HFFc6 (cell line): ENCODE data around the gene IBA57. TPM values are rescaled to one million over a fixed set of nuclear protein-coding genes. Genes with fewer than 3 reads are reported as not detected.
"Not testable (repeated sequence)": the region's sequence is repeated elsewhere in the genome, so short reads cannot be mapped to it uniquely, and the experiment has no call there.

Experiments used
- DNase-seq: peaks from one replicate; pipeline ENCODE4 v3.0.0-alpha.2; 2018
- H3K27ac Mint-ChIP-seq: 2 replicates; pipeline ENCODE4 v1.8.0; 2020; ENCODE audit warnings: mild to moderate bottlenecking, mixed read lengths
- H3K27me3 Mint-ChIP-seq: 2 replicates; pipeline ENCODE4 v1.8.0; 2021; ENCODE audit warnings: mild to moderate bottlenecking, moderate library complexity, mixed read lengths; ENCODE audit not compliant: insufficient read depth
- H3K36me3 Mint-ChIP-seq: 2 replicates; pipeline ENCODE4 v1.8.0; 2021; ENCODE audit warnings: low read depth, mixed read lengths
- H3K4me1 Mint-ChIP-seq: 2 replicates; pipeline ENCODE4 v1.8.0; 2020; ENCODE audit warnings: low read depth, mixed read lengths
- H3K4me3 Mint-ChIP-seq: 2 replicates; pipeline ENCODE4 v1.8.0; 2020; ENCODE audit warnings: mild to moderate bottlenecking, moderate library complexity, mixed read lengths
- H3K9me3 Mint-ChIP-seq: 2 replicates; pipeline ENCODE4 v1.8.0; 2020; ENCODE audit warnings: mild to moderate bottlenecking, mixed read lengths
- total RNA-seq, 6 experiments: library from RNA; stranded (reverse); fragmentation: NEBNext Ultra II Directional; extraction: Animal tissue kit (Norgen Biotek cat#: 25700); gene quantifications; 2 replicates in 1 of 6; 3 replicates in 5 of 6; pipeline ENCODE4 v1.2.3, GENCODE V29; 2021
- TF ChIP-seq, protein P1 (sequence below): fragments of 200-600 bp; sonication (generic); IDR thresholded peaks from 2 replicates; pipeline ENCODE4 v1.5.0; 2021; ENCODE audit warnings: antibody characterized with exemption, mild to moderate bottlenecking

Gene IBA57
- total RNA-seq, 6 experiments from 2014 or later, result 4.2 to 5.8 (median 4.7) TPM

DNA sequence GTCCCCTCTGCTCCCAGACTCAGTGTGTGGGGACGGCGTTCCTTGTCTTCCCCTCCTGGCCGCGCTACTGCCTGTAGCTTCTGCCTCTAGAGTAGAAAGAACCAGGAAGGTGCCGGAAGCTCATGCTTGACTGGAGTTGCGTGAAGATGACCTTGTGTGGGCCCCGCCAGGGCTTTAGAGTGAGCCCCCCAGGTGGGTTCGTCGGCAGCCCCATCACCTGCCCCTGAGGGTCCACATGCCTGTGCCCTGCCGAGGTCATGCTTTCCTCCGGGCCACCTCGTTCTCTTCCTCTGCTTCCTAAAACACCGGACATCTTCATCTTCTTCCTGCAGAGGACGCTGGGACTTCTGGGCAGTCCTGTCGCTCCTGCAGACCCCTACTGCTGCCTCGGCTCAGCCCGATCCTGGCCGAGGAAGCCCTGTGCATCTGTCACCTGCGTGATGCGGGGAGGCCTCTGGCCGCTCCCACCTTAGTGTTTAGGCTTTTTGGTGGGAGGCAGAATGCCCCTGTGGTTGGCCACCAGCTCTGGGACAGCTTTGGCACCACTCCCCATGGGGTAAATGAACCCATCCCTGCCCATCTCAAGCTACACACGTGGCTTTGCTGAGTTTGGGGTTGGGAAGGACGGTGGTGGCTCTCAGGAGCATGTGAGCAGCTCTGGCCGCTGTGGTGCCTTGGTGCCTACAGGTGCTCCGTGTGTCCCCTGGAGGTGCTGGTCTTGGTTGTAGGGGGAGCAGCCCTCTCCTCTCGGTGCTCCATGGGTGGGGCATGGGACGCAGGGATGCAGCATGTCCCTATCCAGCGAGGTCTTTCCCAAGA is 54.6 kb downstream of the IBA57 start:
- Mint-ChIP-seq H3K27ac (no peak overlapping the region), H3K4me3 (no peak overlapping the region), H3K4me1 (no peaks in the 10 kb centered on the region), H3K36me3 (peaks cover 5% of the 10 kb centered on the region; the same call in 1 of the 2 replicates), H3K27me3 (peaks cover 8% of the 10 kb centered on the region; the same call in 1 of the 2 replicates), H3K9me3 (peaks cover 11% of the 10 kb centered on the region; the same call in 1 of the 2 replicates)
- TF ChIP-seq, protein P1, sequence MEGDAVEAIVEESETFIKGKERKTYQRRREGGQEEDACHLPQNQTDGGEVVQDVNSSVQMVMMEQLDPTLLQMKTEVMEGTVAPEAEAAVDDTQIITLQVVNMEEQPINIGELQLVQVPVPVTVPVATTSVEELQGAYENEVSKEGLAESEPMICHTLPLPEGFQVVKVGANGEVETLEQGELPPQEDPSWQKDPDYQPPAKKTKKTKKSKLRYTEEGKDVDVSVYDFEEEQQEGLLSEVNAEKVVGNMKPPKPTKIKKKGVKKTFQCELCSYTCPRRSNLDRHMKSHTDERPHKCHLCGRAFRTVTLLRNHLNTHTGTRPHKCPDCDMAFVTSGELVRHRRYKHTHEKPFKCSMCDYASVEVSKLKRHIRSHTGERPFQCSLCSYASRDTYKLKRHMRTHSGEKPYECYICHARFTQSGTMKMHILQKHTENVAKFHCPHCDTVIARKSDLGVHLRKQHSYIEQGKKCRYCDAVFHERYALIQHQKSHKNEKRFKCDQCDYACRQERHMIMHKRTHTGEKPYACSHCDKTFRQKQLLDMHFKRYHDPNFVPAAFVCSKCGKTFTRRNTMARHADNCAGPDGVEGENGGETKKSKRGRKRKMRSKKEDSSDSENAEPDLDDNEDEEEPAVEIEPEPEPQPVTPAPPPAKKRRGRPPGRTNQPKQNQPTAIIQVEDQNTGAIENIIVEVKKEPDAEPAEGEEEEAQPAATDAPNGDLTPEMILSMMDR, result no peak
- no peak for DNase-seq

DNA sequence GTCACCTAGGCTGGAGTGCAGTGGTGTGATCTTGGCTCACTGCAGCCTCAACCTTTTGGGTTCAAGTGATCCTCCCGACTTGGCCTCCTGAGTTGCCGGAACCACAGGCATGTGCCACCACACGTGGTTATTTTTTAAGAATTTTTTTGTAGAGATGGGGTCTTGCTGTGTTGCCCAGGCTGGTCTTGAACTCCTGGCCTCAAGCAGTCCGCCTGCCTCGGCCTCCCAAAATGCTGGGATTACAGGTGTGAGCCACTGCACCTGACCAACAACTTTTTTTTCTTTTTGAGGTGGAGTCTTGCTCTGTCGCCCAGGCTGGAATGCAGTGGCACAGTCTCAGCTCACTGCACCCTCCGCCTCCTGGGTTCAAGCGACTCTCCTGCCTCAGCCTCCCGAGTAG is 55.5 kb downstream of the IBA57 start:
- H3K36me3 Mint-ChIP-seq, DNase-seq, H3K27me3 Mint-ChIP-seq, H3K4me3 Mint-ChIP-seq, H3K27ac Mint-ChIP-seq, H3K4me1 Mint-ChIP-seq: not testable (repeated sequence)
- H3K9me3 Mint-ChIP-seq, result peaks cover 17% of the 10 kb centered on the region; the same call in 1 of the 2 replicates

DNA sequence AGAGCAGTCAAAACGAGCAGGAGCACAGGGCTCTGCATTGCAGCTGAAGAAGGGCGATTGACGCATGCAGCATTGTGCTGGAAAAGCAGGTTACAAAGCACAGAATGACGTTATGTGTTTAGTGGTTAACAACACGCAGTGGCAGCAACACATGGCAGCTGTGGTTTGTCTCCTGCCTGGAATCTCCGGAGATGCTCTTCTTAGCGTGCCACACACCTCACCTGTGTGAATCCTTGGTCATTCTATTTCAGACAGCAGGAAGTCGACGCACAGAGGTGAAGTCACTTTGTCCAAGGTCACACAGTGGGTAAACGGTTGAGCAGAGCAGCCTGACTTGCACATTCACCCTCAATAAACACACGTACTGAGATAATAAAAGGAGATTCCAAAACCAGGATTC is 56.9 kb downstream of the IBA57 start:
- H3K27me3 Mint-ChIP-seq, result peaks cover 8% of the 10 kb centered on the region; the same call in 1 of the 2 replicates
- peaks cover 6% of the 10 kb centered on the region; the same call in 1 of the 2 replicates for H3K36me3 Mint-ChIP-seq
- H3K4me1 Mint-ChIP-seq, result peaks cover 5% of the 10 kb centered on the region
- peaks cover 17% of the 10 kb centered on the region; the same call in 1 of the 2 replicates for H3K9me3 Mint-ChIP-seq
- TF ChIP-seq, protein P1, result no peak
- no peak overlapping the region for H3K4me3 Mint-ChIP-seq
- no peak overlapping the region for H3K27ac Mint-ChIP-seq
- DNase-seq, result no peak

DNA sequence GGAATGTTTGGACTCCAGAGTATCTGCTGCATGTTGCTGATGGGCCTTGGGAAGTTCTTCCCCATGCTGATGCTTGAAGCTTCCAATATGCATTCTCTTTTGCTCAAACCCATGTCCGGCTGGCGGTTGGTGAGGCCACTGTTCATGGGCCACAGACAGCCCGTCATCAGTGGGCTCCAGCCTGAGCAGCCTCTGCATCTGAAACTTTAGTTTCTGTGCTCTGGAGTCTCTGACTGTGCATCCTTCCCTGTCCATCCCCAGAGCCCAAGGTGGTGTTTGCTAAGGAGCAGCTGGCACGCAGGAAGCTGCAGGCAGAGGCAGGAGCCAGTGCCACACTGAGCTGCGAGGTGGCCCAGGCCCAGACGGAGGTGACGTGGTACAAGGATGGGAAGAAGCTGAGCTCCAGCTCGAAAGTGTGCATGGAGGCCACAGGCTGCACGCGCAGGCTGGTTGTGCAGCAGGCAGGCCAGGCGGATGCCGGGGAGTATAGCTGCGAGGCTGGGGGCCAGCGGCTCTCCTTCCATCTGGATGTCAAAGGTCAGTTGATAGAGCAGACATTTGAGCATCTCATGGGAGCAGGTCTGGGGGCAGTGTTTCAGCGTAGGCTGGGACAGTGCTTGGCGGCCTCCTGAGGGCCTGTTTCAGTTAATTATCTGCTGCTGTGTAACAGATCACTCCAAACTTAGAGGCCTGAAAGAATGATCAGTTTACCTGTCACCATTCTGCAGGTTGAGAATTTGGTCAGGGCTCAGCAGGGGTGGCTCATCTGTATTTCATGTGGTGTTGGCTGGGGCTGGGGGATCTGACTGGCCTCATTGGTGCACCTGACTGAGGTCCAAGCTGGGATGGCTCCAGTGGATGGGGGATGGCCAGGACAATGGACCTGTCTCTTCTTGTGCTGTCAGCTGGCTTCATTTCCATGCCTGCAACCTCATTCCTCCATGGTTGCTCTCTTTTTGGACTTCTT is 58.9 kb downstream of the IBA57 start:
- peaks cover 15% of the 10 kb centered on the region for H3K4me1 Mint-ChIP-seq
- H3K4me3 Mint-ChIP-seq, result no peak overlapping the region
- H3K9me3 Mint-ChIP-seq, result peaks cover 17% of the 10 kb centered on the region; the same call in 1 of the 2 replicates
- H3K27ac Mint-ChIP-seq, result no peak overlapping the region
- no peak for DNase-seq
- H3K36me3 Mint-ChIP-seq, result peaks cover 6% of the 10 kb centered on the region; the same call in 1 of the 2 replicates
- peaks cover 8% of the 10 kb centered on the region for H3K27me3 Mint-ChIP-seq
- TF ChIP-seq, protein P1, result no peak

DNA sequence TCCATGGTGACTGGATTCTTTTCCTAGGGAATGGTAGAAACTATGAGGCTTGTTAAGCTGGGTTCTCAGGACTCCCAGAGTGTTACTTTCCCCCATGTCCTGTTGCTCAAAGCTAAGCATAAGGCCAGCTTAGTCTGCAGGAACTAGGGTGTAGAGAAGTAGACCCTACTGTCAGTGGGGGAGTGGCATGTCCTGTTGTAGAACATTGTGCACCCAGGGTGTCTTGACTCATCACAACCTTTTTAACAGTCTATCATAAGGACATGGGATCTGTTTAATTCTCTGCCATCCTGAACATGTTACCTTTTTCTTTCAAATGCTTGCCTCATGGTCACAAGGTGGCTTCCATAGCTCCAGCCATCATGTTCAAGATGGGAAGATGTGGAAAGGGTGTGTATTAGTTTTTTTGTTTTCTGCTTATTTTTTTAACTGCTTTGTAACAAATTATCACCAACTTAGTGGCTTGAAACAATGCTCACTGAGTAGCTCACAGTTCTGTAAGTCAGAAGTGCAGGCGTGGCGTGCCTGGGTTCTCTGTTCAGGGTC is 59.6 kb downstream of the IBA57 start:
- Mint-ChIP-seq H3K36me3 (peaks cover 6% of the 10 kb centered on the region; the same call in 1 of the 2 replicates), H3K9me3 (peaks cover 17% of the 10 kb centered on the region; the same call in 1 of the 2 replicates), H3K27ac (no peak overlapping the region), H3K27me3 (peaks cover 8% of the 10 kb centered on the region), H3K4me3 (no peak overlapping the region), H3K4me1 (peaks cover 15% of the 10 kb centered on the region)
- TF ChIP-seq, protein P1, result no peak
- DNase-seq, result no peak
